RWPE2 (cell line): ENCODE data around the gene LRRN3.

Source experiments
- ATAC-seq: fragments of 200-7000 bp; cut with Tn5 transposase; 3 replicates; pipeline ENCODE4 v1.9.1; 2021; ENCODE audit warnings: low read depth
- DNase-seq: peaks from one replicate; pipeline ENCODE4 v3.0.0-alpha.2; 2020; ENCODE audit warnings: low spot score
- H3K27ac ChIP-seq: fragments of 450-650 bp; 2 replicates; pipeline ENCODE4 v1.5.1; 2017; ENCODE audit warnings: mild to moderate bottlenecking; ENCODE audit not compliant: poor library complexity, severe bottlenecking
- H3K27me3 ChIP-seq: fragments of 250-450 bp; sonication (Bioruptor Pico); 2 replicates; pipeline ENCODE4 v1.5.1; 2021; ENCODE audit warnings: mild to moderate bottlenecking, moderate library complexity; ENCODE audit not compliant: insufficient read depth, poor library complexity, severe bottlenecking
- H3K36me3 ChIP-seq: fragments of 250-450 bp; sonication (Bioruptor Pico); 2 replicates; pipeline ENCODE4 v1.5.1; 2020; ENCODE audit warnings: low read depth, mild to moderate bottlenecking, moderate library complexity
- H3K4me1 ChIP-seq: fragments of 250-450 bp; sonication (Bioruptor Pico); 2 replicates; pipeline ENCODE4 v1.5.1; 2021; ENCODE audit warnings: mild to moderate bottlenecking, moderate library complexity; ENCODE audit not compliant: insufficient read depth, poor library complexity, severe bottlenecking
- H3K4me3 ChIP-seq: fragments of 250-450 bp; sonication (Bioruptor Pico); 2 replicates; pipeline ENCODE4 v1.5.1; 2021; ENCODE audit warnings: mild to moderate bottlenecking, moderate library complexity; ENCODE audit not compliant: severe bottlenecking
- H3K9me3 ChIP-seq: fragments of 250-450 bp; sonication (Bioruptor Pico); 2 replicates; pipeline ENCODE4 v1.5.1; 2021; ENCODE audit warnings: mild to moderate bottlenecking, moderate library complexity; ENCODE audit not compliant: severe bottlenecking
- TF ChIP-seq, protein P1 (sequence below): fragments of 450-650 bp; IDR thresholded peaks from one replicate; pipeline ENCODE4 v1.5.1; 2017; ENCODE audit warnings: mild to moderate bottlenecking, moderate library complexity; ENCODE audit not compliant: poor library complexity, severe bottlenecking

The LRRN3 gene

DNA sequence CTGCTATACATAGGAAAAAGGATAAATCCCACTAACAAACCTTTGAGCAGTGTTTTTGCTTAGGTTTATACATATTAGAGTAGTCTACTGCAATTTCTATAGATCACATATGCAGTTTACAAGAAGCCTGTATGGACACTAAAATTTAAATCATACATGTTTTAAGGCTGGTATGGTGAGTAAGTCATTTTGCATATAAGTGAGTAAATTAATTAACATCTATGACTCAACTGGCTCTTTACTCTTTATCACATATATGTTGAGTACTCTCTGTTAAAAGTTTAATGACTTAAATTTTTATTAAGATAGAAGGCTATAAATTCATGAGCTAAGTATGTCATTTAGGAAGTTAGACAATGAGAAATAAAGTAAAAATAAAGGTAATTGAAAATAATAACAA is 69.4 kb downstream of the LRRN3 start:
- Histone ChIP-seq H3K9me3 (no peaks in the 10 kb centered on the region), H3K4me3 (no peak overlapping the region), H3K27ac (no peak overlapping the region), H3K36me3 (no peaks in the 10 kb centered on the region), H3K27me3 (no peaks in the 10 kb centered on the region), H3K4me1 (peaks cover 6% of the 10 kb centered on the region)
- ATAC-seq = no peak
- TF ChIP-seq, protein P1, sequence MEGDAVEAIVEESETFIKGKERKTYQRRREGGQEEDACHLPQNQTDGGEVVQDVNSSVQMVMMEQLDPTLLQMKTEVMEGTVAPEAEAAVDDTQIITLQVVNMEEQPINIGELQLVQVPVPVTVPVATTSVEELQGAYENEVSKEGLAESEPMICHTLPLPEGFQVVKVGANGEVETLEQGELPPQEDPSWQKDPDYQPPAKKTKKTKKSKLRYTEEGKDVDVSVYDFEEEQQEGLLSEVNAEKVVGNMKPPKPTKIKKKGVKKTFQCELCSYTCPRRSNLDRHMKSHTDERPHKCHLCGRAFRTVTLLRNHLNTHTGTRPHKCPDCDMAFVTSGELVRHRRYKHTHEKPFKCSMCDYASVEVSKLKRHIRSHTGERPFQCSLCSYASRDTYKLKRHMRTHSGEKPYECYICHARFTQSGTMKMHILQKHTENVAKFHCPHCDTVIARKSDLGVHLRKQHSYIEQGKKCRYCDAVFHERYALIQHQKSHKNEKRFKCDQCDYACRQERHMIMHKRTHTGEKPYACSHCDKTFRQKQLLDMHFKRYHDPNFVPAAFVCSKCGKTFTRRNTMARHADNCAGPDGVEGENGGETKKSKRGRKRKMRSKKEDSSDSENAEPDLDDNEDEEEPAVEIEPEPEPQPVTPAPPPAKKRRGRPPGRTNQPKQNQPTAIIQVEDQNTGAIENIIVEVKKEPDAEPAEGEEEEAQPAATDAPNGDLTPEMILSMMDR = no peak
- no peak for DNase-seq

DNA sequence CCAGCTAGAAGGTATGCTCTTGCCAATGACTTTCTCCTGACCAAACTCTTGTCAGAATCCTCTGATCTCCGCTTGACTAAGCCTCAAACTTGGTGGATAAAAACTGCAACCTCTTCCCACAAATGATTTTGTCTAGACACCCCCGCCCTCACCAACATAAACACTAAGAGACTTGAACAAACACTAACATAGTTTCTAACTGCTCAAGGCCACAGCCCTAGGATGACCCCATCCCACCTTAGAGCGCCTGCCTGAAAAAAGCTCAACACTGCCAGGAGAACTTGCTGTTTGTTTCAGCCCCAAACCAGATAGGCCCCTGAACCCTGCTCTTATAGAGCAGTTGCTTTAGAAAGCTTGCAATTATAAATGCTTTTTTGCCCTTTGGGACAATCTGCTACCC is 71.8 kb downstream of the LRRN3 start:
- no peaks in the 10 kb centered on the region for H3K36me3 ChIP-seq
- no peak overlapping the region for H3K4me3 ChIP-seq
- TF ChIP-seq, protein P1 = no peak
- no peaks in the 10 kb centered on the region for H3K9me3 ChIP-seq
- ATAC-seq = no peak
- no peak for DNase-seq
- no peaks in the 10 kb centered on the region for H3K27me3 ChIP-seq
- H3K4me1 ChIP-seq = peaks cover 6% of the 10 kb centered on the region
- H3K27ac ChIP-seq = no peak overlapping the region

DNA sequence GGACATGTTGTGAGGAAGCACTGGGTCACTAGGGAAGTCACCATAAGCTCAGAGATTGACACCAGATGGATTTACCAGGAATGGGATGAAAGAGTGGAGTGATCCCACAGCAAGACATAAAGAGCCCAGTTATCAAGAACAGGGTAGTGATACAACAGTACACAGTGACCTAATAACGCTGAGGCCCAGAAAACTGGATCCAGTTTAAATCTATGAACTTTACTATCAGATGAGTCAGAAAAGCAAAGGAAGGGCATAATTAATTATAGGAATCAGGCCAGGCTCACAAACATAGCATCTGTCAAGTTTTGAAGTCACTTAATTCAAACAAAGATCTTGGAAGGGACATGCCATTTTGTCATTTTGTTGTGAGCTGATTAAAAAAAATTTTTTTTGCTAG is 73.5 kb downstream of the LRRN3 start:
- no peak for DNase-seq
- H3K9me3 ChIP-seq = no peaks in the 10 kb centered on the region
- no peak overlapping the region for H3K4me3 ChIP-seq
- H3K27ac ChIP-seq = no peak overlapping the region
- H3K36me3 ChIP-seq = no peaks in the 10 kb centered on the region
- peaks cover 6% of the 10 kb centered on the region for H3K4me1 ChIP-seq
- TF ChIP-seq, protein P1 = no peak
- H3K27me3 ChIP-seq = no peaks in the 10 kb centered on the region
- no peak for ATAC-seq

DNA sequence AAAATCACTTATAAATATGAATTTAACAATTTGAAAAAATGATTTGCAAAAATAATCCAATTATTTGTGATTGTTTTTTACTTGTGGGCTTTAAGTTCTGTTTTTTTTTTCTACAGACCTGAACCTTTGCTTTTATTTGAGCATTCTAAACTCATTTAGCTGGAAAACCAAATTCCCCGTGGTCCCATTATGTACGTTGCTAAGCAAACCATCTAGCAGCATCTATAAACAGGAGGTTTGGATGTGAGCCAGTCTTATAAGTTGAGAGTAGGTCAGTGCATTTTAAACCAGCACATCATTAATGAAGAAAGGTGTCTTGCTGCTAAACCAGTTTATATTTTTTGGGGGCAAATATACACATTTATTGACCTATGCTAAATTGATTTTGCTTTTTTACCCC is 77.3 kb downstream of the LRRN3 start:
- Histone ChIP-seq H3K27ac (no peak overlapping the region), H3K9me3 (no peaks in the 10 kb centered on the region), H3K4me3 (no peak overlapping the region), H3K36me3 (no peaks in the 10 kb centered on the region), H3K27me3 (no peaks in the 10 kb centered on the region), H3K4me1 (no peaks in the 10 kb centered on the region)
- DNase-seq (no peak), ATAC-seq (no peak)
- TF ChIP-seq, protein P1 = no peak

DNA sequence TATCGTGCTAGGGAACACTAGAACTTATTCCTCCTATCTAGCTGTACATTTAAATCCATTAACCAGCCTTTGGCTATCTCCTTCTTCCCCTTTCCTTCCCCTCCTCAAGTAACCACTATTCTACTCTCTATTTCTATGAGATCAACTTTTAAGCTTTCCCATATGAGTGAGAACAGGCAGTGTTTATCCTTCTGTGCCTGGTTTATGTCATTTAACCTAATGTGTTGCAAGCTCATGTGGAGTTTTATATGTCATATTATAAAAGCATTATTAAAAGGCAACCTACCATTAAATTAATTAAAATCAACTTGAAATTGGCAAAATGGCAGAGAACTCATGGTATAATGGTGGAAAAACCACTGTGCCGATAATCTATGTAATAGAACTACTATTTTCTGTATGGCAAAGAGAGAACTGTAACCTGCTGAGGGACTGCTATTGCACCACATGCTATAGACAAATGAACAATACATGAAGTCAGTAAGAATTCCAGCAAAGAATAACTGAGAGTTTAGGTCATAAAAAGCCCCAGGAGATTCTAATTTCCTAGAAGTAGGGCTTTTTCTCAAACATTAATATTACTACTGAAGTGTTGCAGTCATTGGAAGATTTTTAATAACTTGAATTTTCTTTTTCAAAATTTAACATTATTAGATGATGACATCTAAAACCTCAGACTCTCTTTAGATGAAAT is 81.8 kb downstream of the LRRN3 start:
- ATAC-seq (no peak), DNase-seq (no peak)
- Histone ChIP-seq H3K9me3 (no peaks in the 10 kb centered on the region), H3K27me3 (no peaks in the 10 kb centered on the region), H3K4me3 (no peak overlapping the region), H3K36me3 (no peaks in the 10 kb centered on the region), H3K4me1 (no peaks in the 10 kb centered on the region), H3K27ac (no peak overlapping the region)
- TF ChIP-seq, protein P1 = no peak
